NCI-H526 treated with DMSO at 0.1 percent for 48 hours (cell line): ENCODE results near the gene MAP2K4.
"Not testable (repeated sequence)": the region's sequence is repeated elsewhere in the genome, so short reads cannot be mapped to it uniquely, and the experiment has no call there.

Experiments used
- DNase-seq: peaks from one replicate; lab custom pipeline; 2025; lab: John Stamatoyannopoulos, UW

Gene MAP2K4

GRCh38 chr17:12020642-12021622 lies at the start of gene MAP2K4:
Gene MAP2K4 (plus strand): TSS chr17:12020877. CDS start chr17:12020887, 10 bp downstream.
- peak; percentile 33 for DNase-seq

GRCh38 chr17:11972741-11973140 lies 47.9 kb upstream of the MAP2K4 start:
- DNase-seq, result not testable (repeated sequence)

- DNase-seq, result no peak
These were observed 40.9 kb upstream of the MAP2K4 start for GRCh38 chr17:11979795-11980194.

GRCh38 chr17:11980813-11981212 lies 39.9 kb upstream of the MAP2K4 start:
- DNase-seq, result no peak

- no peak for DNase-seq
These were observed 38.8 kb upstream of the MAP2K4 start for GRCh38 chr17:11981862-11982261.

- DNase-seq, result no peak
These were observed 34.3 kb upstream of the MAP2K4 start for GRCh38 chr17:11986179-11986941.

- DNase-seq, result no peak
These were observed 33.7 kb upstream of the MAP2K4 start for GRCh38 chr17:11986942-11987329.

GRCh38 chr17:11990363-11990983 lies 30.2 kb upstream of the MAP2K4 start:
- no peak for DNase-seq

- DNase-seq, result no peak
These were observed 29.2 kb upstream of the MAP2K4 start for GRCh38 chr17:11991461-11991860.

GRCh38 chr17:11996722-11997146 lies 23.9 kb upstream of the MAP2K4 start:
- peak; percentile 31 for DNase-seq

GRCh38 chr17:11997147-11997971 lies 23.3 kb upstream of the MAP2K4 start, which contains the start of gene ZNF18:
Gene ZNF18 (minus strand): TSS chr17:11997475. CDS start chr17:11992829, 4,646 bp downstream.
- peak; percentile 46 for DNase-seq

- DNase-seq, result no peak
These were observed 22.8 kb upstream of the MAP2K4 start for GRCh38 chr17:11997972-11998233.

GRCh38 chr17:11999696-12000095 lies 21.0 kb upstream of the MAP2K4 start:
- DNase-seq, result no peak

- no peak for DNase-seq
These were observed 13.2 kb upstream of the MAP2K4 start for GRCh38 chr17:12007466-12007865.

GRCh38 chr17:12021623-12022140 lies 1.0 kb downstream of the MAP2K4 start:
- no peak for DNase-seq

GRCh38 chr17:12022310-12022709 lies 1.6 kb downstream of the MAP2K4 start:
- no peak for DNase-seq

- no peak for DNase-seq
These were observed 3.6 kb downstream of the MAP2K4 start for GRCh38 chr17:12024327-12024726.

GRCh38 chr17:12027658-12028057 lies 7.0 kb downstream of the MAP2K4 start:
- no peak for DNase-seq

- no peak for DNase-seq
These were observed 7.9 kb downstream of the MAP2K4 start for GRCh38 chr17:12028611-12029010.

- DNase-seq, result no peak
These were observed 13.9 kb downstream of the MAP2K4 start for GRCh38 chr17:12034538-12034937.

GRCh38 chr17:12035673-12036072 lies 15.0 kb downstream of the MAP2K4 start:
- DNase-seq, result no peak
